Fibroblast of lung (primary cell): ENCODE measurements around the gene AGBL4. TPM values are rescaled to one million over a fixed set of nuclear protein-coding genes. Genes with fewer than 3 reads are reported as not detected.

Experiments
- DNase-seq, 2 donors: peaks; one replicate each; pipeline versions ENCODE4 v3.0.0 to v3.0.0-alpha.2; 2010; ENCODE audit warnings: low read depth in 2 of 2
- H2AFZ ChIP-seq: 2 replicates; pipeline ENCODE4 v1.5.1; 2012; ENCODE audit warnings: low read length, control low read depth, inconsistent platforms
- H3K27ac ChIP-seq: 2 replicates; pipeline ENCODE4 v1.5.1; 2011; ENCODE audit warnings: low read length, control low read depth; ENCODE audit not compliant: insufficient read depth
- H3K27me3 ChIP-seq: 2 replicates; pipeline ENCODE4 v1.5.1; 2011; ENCODE audit warnings: mild to moderate bottlenecking, low read length; ENCODE audit not compliant: control insufficient read depth, insufficient read depth
- H3K36me3 ChIP-seq: 2 replicates; pipeline ENCODE4 v1.5.1; 2011; ENCODE audit warnings: low read length; ENCODE audit not compliant: control insufficient read depth, insufficient read depth
- H3K4me1 ChIP-seq: 2 replicates; pipeline ENCODE4 v1.5.1; 2011; ENCODE audit warnings: low read length; ENCODE audit not compliant: control insufficient read depth, insufficient read depth; ENCODE audit errors: extremely low read depth
- H3K4me2 ChIP-seq: 2 replicates; pipeline ENCODE4 v1.5.1; 2011; ENCODE audit warnings: low read length, control low read depth; ENCODE audit not compliant: insufficient read depth; ENCODE audit errors: extremely low read depth
- H3K4me3 ChIP-seq, 4 experiments: fragments of 200-600 bp in 1 of 4; sonication (generic) in 1 of 4; replicated peaks in 1 of 4; 2 replicates each; pipeline ENCODE4 v1.5.1; 2011 to 2016; ENCODE audit warnings: low read length in 4 of 4, low read depth in 3 of 4, mild to moderate bottlenecking in 3 of 4, control low read depth in 2 of 4, inconsistent platforms in 1 of 4, mixed read lengths in 1 of 4; ENCODE audit not compliant: insufficient read depth in 1 of 4; ENCODE audit errors: control extremely low read depth in 1 of 4
- H3K79me2 ChIP-seq: 2 replicates; pipeline ENCODE4 v1.5.1; 2012; ENCODE audit warnings: mild to moderate bottlenecking, low read length, inconsistent platforms; ENCODE audit not compliant: control insufficient read depth, insufficient read depth
- H3K9ac ChIP-seq: 2 replicates; pipeline ENCODE4 v1.5.1; 2011; ENCODE audit warnings: mild to moderate bottlenecking, low read length, control low read depth; ENCODE audit not compliant: insufficient read depth
- H3K9me3 ChIP-seq: 2 replicates; pipeline ENCODE4 v1.5.1; 2012; ENCODE audit warnings: low read depth, low read length; ENCODE audit not compliant: control insufficient read depth, insufficient read depth
- H4K20me1 ChIP-seq: 2 replicates; pipeline ENCODE4 v1.5.1; 2011; ENCODE audit warnings: low read length; ENCODE audit not compliant: control insufficient read depth, insufficient read depth; ENCODE audit errors: extremely low read depth
- EZH2 ChIP-seq: IDR thresholded peaks from 2 replicates; pipeline ENCODE4 v1.5.1; 2012; ENCODE audit warnings: low read length, control low read depth, mild to moderate bottlenecking; ENCODE audit errors: missing control alignments
- polyA plus RNA-seq, 2 donors: library from polyadenylated mRNA; depleted of rRNA in 1 of 2; stranded (reverse) in 1 of 2; unstranded in 1 of 2; fragments of >200 nt; gene quantifications; 2 replicates each; pipeline ENCODE4 v1.2.1, GENCODE V29; 2011 to 2012; ENCODE audit warnings: missing spikeins in 1 of 2
- total RNA-seq: library from RNA; depleted of rRNA; stranded (reverse); fragments of >200 nt; gene quantifications from 2 replicates; pipeline ENCODE4 v1.2.1, GENCODE V29; 2014
- TF ChIP-seq, protein P1 (sequence below), 2 donors: IDR thresholded peaks in 1 of 2; conservative IDR thresholded peaks in 1 of 2; 1 replicate in 1 of 2; 2 replicates in 1 of 2; pipeline ENCODE4 v1.5.1; 2011 to 2012; ENCODE audit warnings: low read length in 2 of 2, control low read depth in 1 of 2, inconsistent platforms in 1 of 2, low read depth in 1 of 2, mild to moderate bottlenecking in 1 of 2

AGBL4 gene
- total and polyA plus RNA-seq, 2 donors (not counting 1 experiment from before 2014, with no cell fraction given) = not detected

DNA sequence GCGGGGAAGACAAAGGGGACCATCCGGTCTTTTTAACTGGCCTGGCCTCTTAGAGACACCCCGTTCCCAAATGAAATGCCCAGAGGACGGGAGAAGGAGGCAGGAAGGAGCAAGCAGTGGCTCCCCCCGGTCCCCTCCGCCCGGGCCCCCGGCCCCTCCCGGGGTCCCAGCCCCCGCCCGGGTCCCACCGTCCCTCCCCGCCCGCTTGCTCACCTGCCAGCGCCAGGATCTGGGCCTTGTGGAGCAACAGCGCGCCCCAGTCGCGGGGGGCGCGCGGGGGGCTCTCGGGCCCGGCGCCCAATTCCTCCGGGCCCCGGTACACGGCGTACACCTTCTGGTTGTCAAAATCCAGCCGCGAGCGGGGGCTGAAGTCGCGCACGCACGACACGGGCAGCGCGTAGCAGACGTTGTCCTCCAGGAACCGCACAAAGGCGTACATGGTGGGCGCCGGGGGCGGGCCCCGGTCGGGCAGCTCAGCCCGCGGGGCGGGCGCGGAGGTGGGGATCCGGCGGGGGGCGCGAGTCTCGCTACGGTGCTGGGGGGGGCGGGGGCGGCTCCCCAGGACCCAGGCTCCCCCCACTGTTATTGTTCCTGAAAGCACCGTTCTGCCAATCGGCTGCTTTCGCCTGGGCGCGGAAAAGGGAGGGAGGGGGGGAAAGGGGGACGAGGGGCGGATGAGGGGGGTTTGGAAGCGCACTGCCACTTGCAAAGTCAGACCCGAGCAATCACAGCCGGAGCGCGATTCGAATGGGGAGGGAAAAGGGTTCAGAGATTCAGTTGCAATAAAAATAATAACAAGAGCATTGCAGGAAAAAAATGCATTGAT lies 1247.1 kb downstream of the AGBL4 start, which contains the start of gene BEND5:
Gene BEND5 (minus strand): TSS at position 499 of the 826 bp plus-strand sequence. CDS start 60 bp downstream, at position 439.
- H3K9ac ChIP-seq = no peak within 1 kb of the TSS
- no peaks in the 10 kb centered on the region for H3K79me2 ChIP-seq
- no peaks in the 10 kb centered on the region for H3K9me3 ChIP-seq
- H3K4me2 ChIP-seq = no peak within 1 kb of the TSS
- H3K27me3 ChIP-seq = peaks cover 12% of the 10 kb centered on the region
- no peak within 1 kb of the TSS for H3K27ac ChIP-seq
- no peaks in the 10 kb centered on the region for H3K4me1 ChIP-seq
- H3K4me3 ChIP-seq = peak within 1 kb of the TSS in 2 of 4 experiments; percentile 48 to 89
- no peaks in the 10 kb centered on the region for H4K20me1 ChIP-seq
- no peak within 1 kb of the TSS for H2AFZ ChIP-seq
- no peaks in the 10 kb centered on the region for H3K36me3 ChIP-seq
- DNase-seq = peak; percentile 65 to 66
- no peak for TF ChIP-seq EZH2
- TF ChIP-seq, protein P1, sequence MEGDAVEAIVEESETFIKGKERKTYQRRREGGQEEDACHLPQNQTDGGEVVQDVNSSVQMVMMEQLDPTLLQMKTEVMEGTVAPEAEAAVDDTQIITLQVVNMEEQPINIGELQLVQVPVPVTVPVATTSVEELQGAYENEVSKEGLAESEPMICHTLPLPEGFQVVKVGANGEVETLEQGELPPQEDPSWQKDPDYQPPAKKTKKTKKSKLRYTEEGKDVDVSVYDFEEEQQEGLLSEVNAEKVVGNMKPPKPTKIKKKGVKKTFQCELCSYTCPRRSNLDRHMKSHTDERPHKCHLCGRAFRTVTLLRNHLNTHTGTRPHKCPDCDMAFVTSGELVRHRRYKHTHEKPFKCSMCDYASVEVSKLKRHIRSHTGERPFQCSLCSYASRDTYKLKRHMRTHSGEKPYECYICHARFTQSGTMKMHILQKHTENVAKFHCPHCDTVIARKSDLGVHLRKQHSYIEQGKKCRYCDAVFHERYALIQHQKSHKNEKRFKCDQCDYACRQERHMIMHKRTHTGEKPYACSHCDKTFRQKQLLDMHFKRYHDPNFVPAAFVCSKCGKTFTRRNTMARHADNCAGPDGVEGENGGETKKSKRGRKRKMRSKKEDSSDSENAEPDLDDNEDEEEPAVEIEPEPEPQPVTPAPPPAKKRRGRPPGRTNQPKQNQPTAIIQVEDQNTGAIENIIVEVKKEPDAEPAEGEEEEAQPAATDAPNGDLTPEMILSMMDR (conservative IDR thresholded peaks at IDR 0.05 in 1 of 2, IDR thresholded peaks at IDR 0.05 in 1 of 2; ENCODE audit: low read depth in 1 of 2, low read length in 2 of 2) = no peak

DNA sequence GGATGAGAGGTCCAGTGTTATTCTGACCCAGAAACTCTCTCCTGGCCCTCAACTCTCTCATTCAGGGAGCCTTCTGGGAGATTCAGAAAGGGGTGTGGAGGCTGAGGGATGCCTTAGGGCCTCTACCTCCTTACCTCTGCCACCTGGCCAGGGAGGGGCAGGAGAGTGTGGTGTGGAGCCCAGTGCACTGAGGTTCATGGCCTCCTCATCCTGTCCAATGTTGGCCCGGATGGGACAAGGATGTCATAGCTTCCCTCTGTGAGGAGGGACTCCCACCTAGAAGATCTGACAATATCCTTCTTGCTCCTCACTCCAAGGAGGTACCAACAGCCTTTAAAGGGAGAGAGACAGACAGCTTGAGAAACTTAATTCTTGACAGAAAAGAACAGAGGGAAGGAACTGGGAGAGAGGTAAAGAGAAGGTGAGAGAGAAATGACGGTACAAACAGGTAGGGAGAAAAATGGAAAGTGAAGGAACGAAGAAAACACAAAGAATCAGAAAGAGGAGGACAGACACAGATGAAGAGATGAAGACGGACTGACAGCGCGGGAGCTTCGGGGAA lies 1247.8 kb downstream of the AGBL4 start:
- TF ChIP-seq EZH2 = no peak
- TF ChIP-seq, protein P1 (conservative IDR thresholded peaks at IDR 0.05 in 1 of 2, IDR thresholded peaks at IDR 0.05 in 1 of 2; ENCODE audit: low read depth in 1 of 2, low read length in 2 of 2) = no peak
- Histone ChIP-seq H3K4me1 (no peaks in the 10 kb centered on the region), H3K27ac (no peak overlapping the region), H3K27me3 (peaks cover 12% of the 10 kb centered on the region), H3K79me2 (no peaks in the 10 kb centered on the region), H2AFZ (no peak overlapping the region), H3K4me3 (peak overlapping the region in 2 of 4 experiments; percentile 48 to 50), H3K9me3 (no peaks in the 10 kb centered on the region), H3K9ac (no peak overlapping the region), H3K4me2 (no peak overlapping the region), H3K36me3 (no peaks in the 10 kb centered on the region), H4K20me1 (no peaks in the 10 kb centered on the region)
- DNase-seq = no peak

DNA sequence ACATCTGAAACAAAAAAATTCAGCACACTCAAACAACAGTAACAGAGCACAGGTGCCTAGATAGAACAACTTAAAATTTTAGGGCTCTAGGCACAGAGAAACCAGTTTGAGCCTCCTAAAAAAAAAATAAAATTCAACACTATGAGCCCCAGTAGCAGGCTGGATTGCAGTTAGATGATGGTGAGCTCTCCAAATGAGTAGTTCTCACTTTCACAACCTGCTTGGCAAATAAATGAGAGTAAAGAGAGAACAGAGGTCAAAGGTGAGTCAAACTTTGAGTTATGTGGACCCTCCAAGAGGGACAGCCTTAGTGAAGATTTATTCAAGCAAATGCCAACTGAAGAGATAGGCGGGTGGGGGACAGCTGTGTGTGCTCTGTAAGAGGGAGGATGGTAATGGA lies 1250.6 kb downstream of the AGBL4 start:
- Histone ChIP-seq H3K27ac (no peak overlapping the region), H3K9ac (no peak overlapping the region), H3K4me1 (no peaks in the 10 kb centered on the region), H3K9me3 (no peaks in the 10 kb centered on the region), H3K79me2 (no peaks in the 10 kb centered on the region), H2AFZ (no peak overlapping the region), H3K36me3 (no peaks in the 10 kb centered on the region), H3K27me3 (peaks cover 12% of the 10 kb centered on the region), H4K20me1 (no peaks in the 10 kb centered on the region), H3K4me3 (no peak overlapping the region), H3K4me2 (no peak overlapping the region)
- no peak for TF ChIP-seq EZH2
- TF ChIP-seq, protein P1 (conservative IDR thresholded peaks at IDR 0.05 in 1 of 2, IDR thresholded peaks at IDR 0.05 in 1 of 2; ENCODE audit: low read depth in 1 of 2, low read length in 2 of 2) = no peak
- no peak for DNase-seq
